ENCODE results near the gene KLF13. TPM values are rescaled to one million over a fixed set of nuclear protein-coding genes. Genes with fewer than 3 reads are reported as not detected.

KLF13 gene
- total RNA-seq, 1 donor from 2014 or later = 31.0 TPM

- H2AFZ ChIP-seq (ENCODE audit: low read depth, low read length) = no peak overlapping the region
- no peak for TF ChIP-seq CTCF (IDR thresholded peaks at IDR 0.05; ENCODE audit: insufficient read depth, low read depth, low read length)
- TF ChIP-seq EZH2 (IDR thresholded peaks at IDR 0.05; ENCODE audit: insufficient read depth, low read length) = no peak
- no peaks in the 10 kb centered on the region for H3K9me3 ChIP-seq (ENCODE audit: insufficient read depth, low read depth, low read length)
- H3K4me3 ChIP-seq (ENCODE audit: insufficient read depth, low read depth, low read length) = no peak overlapping the region
- DNase-seq (ENCODE audit: low read depth) (no peak), FAIRE-seq (no peak)
- Mint-ChIP-seq H3K27me3 (ENCODE audit: low read depth, unreplicated experiment) (peaks cover 59% of the 10 kb centered on the region), H3K4me1 (ENCODE audit: low read depth, unreplicated experiment) (peaks cover 1% of the 10 kb centered on the region), H3K27ac (ENCODE audit: unreplicated experiment) (no peak overlapping the region), H3K36me3 (ENCODE audit: low read depth, unreplicated experiment) (no peaks in the 10 kb centered on the region), H3K9me3 (ENCODE audit: unreplicated experiment) (peaks cover 8% of the 10 kb centered on the region), H3K4me3 (ENCODE audit: unreplicated experiment) (no peak overlapping the region)
- no peaks in the 10 kb centered on the region for H3K4me1 ChIP-seq (ENCODE audit: insufficient read depth, low read length)
- no peaks in the 10 kb centered on the region for H4K20me1 ChIP-seq (ENCODE audit: insufficient read depth, low read length)
- H3K9ac ChIP-seq (ENCODE audit: low read length) = no peak overlapping the region
- H3K4me2 ChIP-seq (ENCODE audit: low read length) = no peak overlapping the region
- no peaks in the 10 kb centered on the region for H3K36me3 ChIP-seq (ENCODE audit: insufficient read depth, low read length)
- no peak overlapping the region for H3K27ac ChIP-seq (ENCODE audit: low read depth, low read length)
- H3K27me3 ChIP-seq (ENCODE audit: insufficient read depth, low read length) = peaks cover 6% of the 10 kb centered on the region
- H3K79me2 ChIP-seq (ENCODE audit: insufficient read depth, low read length) = no peaks in the 10 kb centered on the region
Measured at GRCh38 chr15:31321418-31321817, 5.2 kb upstream of the KLF13 start.

GRCh38 chr15:31322504-31322903, 4.1 kb upstream of the KLF13 start:
- Mint-ChIP-seq H3K4me1 (ENCODE audit: low read depth, unreplicated experiment) (peaks cover 1% of the 10 kb centered on the region), H3K36me3 (ENCODE audit: low read depth, unreplicated experiment) (no peaks in the 10 kb centered on the region), H3K4me3 (ENCODE audit: unreplicated experiment) (no peak overlapping the region), H3K27me3 (ENCODE audit: low read depth, unreplicated experiment) (peaks cover 50% of the 10 kb centered on the region), H3K9me3 (ENCODE audit: unreplicated experiment) (peaks cover 8% of the 10 kb centered on the region), H3K27ac (ENCODE audit: unreplicated experiment) (no peak overlapping the region)
- Histone ChIP-seq H3K4me1 (ENCODE audit: insufficient read depth, low read length) (no peaks in the 10 kb centered on the region), H3K27ac (ENCODE audit: low read depth, low read length) (no peak overlapping the region), H4K20me1 (ENCODE audit: insufficient read depth, low read length) (no peaks in the 10 kb centered on the region), H3K36me3 (ENCODE audit: insufficient read depth, low read length) (no peaks in the 10 kb centered on the region), H3K27me3 (ENCODE audit: insufficient read depth, low read length) (peaks cover 6% of the 10 kb centered on the region), H3K79me2 (ENCODE audit: insufficient read depth, low read length) (no peaks in the 10 kb centered on the region), H3K9me3 (ENCODE audit: insufficient read depth, low read depth, low read length) (no peaks in the 10 kb centered on the region), H3K4me3 (ENCODE audit: insufficient read depth, low read depth, low read length) (no peak overlapping the region), H3K4me2 (ENCODE audit: low read length) (no peak overlapping the region), H2AFZ (ENCODE audit: low read depth, low read length) (no peak overlapping the region), H3K9ac (ENCODE audit: low read length) (no peak overlapping the region)
- DNase-seq (ENCODE audit: low read depth) (no peak), FAIRE-seq (no peak)
- no peak for TF ChIP-seq EZH2 (IDR thresholded peaks at IDR 0.05; ENCODE audit: insufficient read depth, low read length)
- no peak for TF ChIP-seq CTCF (IDR thresholded peaks at IDR 0.05; ENCODE audit: insufficient read depth, low read depth, low read length)

- peaks cover under 1% of the 10 kb centered on the region for H4K20me1 ChIP-seq (ENCODE audit: insufficient read depth, low read length)
- Mint-ChIP-seq H3K27me3 (ENCODE audit: low read depth, unreplicated experiment) (peaks cover 41% of the 10 kb centered on the region), H3K4me1 (ENCODE audit: low read depth, unreplicated experiment) (peaks cover 2% of the 10 kb centered on the region), H3K9me3 (ENCODE audit: unreplicated experiment) (peaks cover 8% of the 10 kb centered on the region), H3K27ac (ENCODE audit: unreplicated experiment) (no peak overlapping the region), H3K4me3 (ENCODE audit: unreplicated experiment) (no peak overlapping the region), H3K36me3 (ENCODE audit: low read depth, unreplicated experiment) (no peaks in the 10 kb centered on the region)
- H3K4me2 ChIP-seq (ENCODE audit: low read length) = no peak overlapping the region
- H3K27me3 ChIP-seq (ENCODE audit: insufficient read depth, low read length) = peaks cover 2% of the 10 kb centered on the region
- H3K9ac ChIP-seq (ENCODE audit: low read length) = no peak overlapping the region
- H3K4me3 ChIP-seq (ENCODE audit: insufficient read depth, low read depth, low read length) = no peak overlapping the region
- H3K79me2 ChIP-seq (ENCODE audit: insufficient read depth, low read length) = peaks cover 6% of the 10 kb centered on the region
- FAIRE-seq (no peak), DNase-seq (ENCODE audit: low read depth) (no peak)
- no peaks in the 10 kb centered on the region for H3K9me3 ChIP-seq (ENCODE audit: insufficient read depth, low read depth, low read length)
- H2AFZ ChIP-seq (ENCODE audit: low read depth, low read length) = no peak overlapping the region
- no peak overlapping the region for H3K27ac ChIP-seq (ENCODE audit: low read depth, low read length)
- no peak for TF ChIP-seq EZH2 (IDR thresholded peaks at IDR 0.05; ENCODE audit: insufficient read depth, low read length)
- TF ChIP-seq CTCF (IDR thresholded peaks at IDR 0.05; ENCODE audit: insufficient read depth, low read depth, low read length) = no peak
- H3K4me1 ChIP-seq (ENCODE audit: insufficient read depth, low read length) = peaks cover under 1% of the 10 kb centered on the region
- H3K36me3 ChIP-seq (ENCODE audit: insufficient read depth, low read length) = no peaks in the 10 kb centered on the region
Measured at GRCh38 chr15:31323627-31324026, 3.0 kb upstream of the KLF13 start.

Data from astrocyte (in vitro differentiated cells and primary cell).